GM19023 (cell line): ENCODE results near the gene ATAD3A.
"Not testable (repeated sequence)": the region's sequence is repeated elsewhere in the genome, so short reads cannot be mapped to it uniquely, and the experiment has no call there.

Source experiments
- ATAC-seq: cut with Tn5 transposase; IDR thresholded peaks from one replicate; pipeline ENCODE4 v1.9.1; 2021; ENCODE audit warnings: mild to moderate bottlenecking, moderate library complexity; ENCODE audit not compliant: unreplicated experiment

The ATAD3A gene

GRCh38 chr1:1522536-1522935 lies 10.6 kb downstream of the ATAD3A start:
- ATAC-seq = not testable (repeated sequence)

DNA sequence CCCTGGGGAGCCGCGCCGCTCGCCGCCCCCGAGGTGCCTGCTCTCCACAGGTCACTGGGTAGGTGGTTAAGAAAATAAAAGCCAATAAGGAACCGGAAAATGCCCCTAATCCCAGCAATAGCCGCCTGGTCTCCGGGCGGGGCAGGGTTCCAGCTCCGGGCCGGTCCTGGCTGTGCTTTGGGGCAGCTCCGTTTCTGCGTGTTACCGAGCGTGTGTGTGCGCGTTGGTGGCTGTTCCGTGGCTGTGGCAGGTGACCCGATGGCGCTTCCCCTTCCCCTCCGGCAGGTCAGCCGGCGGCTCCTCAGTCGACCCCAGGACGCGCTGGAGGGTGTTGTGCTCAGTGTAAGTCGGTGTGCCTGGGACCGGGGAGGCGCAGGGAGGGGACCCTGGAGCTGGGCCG lies 11.3 kb downstream of the ATAD3A start:
- ATAC-seq = not testable (repeated sequence)

DNA sequence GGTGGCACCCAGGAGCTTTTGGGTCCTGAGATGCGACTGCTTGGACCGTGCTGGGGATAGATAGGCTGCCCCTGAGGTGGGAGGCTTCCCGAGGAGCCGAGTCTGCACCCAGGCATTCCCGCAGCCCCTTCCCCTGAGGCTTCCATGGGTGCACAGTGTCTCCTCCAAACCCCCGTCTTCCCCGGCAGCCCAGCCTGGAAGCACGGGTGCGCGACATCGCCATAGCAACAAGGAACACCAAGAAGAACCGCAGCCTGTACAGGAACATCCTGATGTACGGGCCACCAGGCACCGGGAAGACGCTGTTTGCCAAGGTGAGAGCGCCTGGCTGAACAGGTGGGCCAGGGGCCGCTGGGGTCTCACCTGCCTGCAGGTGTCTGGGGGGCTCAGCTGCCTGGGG lies 11.7 kb downstream of the ATAD3A start:
- not testable (repeated sequence) for ATAC-seq

GRCh38 chr1:1524750-1525383 lies 12.9 kb downstream of the ATAD3A start:
- ATAC-seq = not testable (repeated sequence)

- not testable (repeated sequence) for ATAC-seq
These were observed 14.5 kb downstream of the ATAD3A start for GRCh38 chr1:1526476-1526875.

DNA sequence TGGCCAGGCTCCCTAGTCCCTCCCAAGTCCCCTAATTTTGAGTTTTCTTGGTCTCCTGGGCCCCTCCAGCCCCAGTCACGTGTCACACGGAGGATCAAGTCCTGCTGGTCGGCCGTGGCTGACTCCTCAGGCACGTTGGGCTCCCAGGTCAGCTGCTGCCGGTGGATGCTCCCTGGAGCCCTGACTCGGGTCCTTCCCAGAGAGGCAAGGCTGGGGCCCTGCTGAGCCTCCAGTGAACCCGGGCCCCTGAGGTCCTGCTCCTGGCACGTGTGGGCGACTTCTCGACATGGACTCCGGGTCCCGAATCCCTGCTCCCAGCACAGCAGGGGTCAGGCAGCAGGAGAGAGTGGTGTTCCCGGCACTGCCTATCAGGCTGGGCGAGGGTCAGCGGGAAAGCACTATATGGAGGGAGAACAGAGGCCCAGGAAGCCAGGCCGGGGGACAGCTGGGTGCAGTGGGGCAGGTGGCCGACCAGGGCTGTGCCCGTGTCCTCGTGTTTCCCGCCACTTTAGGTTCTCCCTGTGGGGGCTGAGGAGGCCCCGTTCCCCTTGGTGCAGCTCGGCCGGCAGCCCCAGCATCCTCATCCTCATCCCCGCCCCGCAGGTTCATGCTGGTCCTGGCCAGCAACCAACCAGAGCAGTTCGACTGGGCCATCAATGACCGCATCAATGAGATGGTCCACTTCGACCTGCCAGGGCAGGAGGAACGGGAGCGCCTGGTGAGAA lies 15.3 kb downstream of the ATAD3A start:
- no peak for ATAC-seq

GRCh38 chr1:1528301-1529267 lies 16.6 kb downstream of the ATAD3A start:
- no peak for ATAC-seq

- no peak for ATAC-seq
These were observed 17.4 kb downstream of the ATAD3A start for GRCh38 chr1:1529321-1529720.

DNA sequence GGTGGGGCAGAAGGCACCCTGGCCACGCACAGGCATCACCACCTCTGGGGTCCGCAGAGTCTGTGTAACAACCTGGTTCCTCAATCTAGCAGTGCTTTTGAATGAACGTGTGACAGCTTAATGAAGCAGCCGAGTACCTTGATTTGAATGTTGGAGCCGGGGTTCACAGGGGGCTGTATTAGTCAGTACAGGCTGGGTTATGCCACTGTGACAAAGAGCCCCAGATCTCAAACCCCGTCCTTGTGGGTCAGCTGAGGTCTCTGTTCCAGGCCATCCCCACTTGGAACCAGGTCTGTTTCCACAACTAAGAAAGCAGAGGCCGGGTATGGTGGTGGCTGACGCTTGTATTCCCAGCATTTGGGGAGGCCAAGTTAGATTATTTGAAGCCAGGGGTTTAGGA lies 18.0 kb downstream of the ATAD3A start:
- no peak for ATAC-seq

GRCh38 chr1:1531947-1532346 lies 20.0 kb downstream of the ATAD3A start:
- no peak for ATAC-seq

GRCh38 chr1:1533176-1533893 lies 21.4 kb downstream of the ATAD3A start:
- ATAC-seq = not testable (repeated sequence)

DNA sequence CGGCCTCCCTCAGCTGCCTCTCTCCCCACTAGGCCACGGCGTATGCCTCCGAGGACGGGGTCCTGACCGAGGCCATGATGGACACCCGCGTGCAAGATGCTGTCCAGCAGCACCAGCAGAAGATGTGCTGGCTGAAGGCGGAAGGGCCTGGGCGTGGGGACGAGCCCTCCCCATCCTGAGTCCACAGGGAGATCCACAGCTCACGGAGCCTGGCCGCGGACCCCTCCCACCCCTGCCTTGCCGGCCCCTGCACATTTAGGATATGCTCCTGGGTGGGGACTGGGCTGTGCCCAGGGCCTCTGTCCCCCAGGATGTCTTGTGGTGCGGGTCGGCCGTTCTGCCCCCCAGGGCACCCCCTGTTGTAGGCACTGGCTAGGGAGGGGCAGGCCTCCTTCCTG lies 21.9 kb downstream of the ATAD3A start:
- not testable (repeated sequence) for ATAC-seq

GRCh38 chr1:1534401-1535154 lies 22.6 kb downstream of the ATAD3A start:
- ATAC-seq = no peak

DNA sequence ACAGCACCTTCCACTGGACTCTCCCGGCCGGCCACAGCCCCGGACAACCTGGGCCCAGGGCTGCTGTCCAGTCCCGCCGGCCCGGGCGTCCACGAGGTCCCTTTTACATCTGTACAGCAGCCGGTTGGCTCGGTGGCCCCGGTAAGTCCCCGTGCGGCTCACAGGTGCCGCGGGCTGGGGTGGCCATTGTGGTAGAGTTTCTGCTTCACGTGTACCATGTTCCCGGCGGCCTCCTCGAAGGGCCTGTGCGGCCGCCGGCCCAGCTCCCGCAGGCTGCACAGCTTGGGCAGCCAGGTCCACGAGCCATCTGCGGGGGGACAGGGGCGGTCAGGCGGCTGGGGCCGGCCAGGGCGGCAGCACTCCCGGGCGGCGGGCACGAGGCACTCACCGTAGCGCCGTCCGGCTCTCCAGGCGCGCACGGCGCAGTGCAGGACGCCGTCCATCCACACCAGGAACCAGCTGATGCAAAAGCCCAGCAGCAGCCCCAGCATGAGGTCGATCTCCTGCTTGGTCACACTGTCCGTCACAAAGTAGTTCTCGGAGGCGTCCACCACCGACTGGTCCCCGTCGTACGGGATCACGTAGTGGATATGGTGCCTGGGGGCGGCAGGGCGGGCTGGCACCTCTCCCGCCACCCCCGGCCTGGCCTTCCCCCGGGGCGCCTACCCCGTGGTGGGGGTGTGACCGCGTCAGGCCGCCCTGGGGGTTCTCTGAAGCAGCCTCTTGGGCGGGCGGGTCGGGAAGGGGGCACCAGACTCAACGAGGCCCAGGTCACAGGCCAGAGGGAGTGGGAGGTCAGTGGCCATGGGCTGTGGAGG lies 23.4 kb downstream of the ATAD3A start:
- no peak for ATAC-seq

GRCh38 chr1:1536019-1536937 lies 24.3 kb downstream of the ATAD3A start:
- ATAC-seq = no peak

GRCh38 chr1:1536938-1537546 lies 25.1 kb downstream of the ATAD3A start:
- ATAC-seq = no peak

DNA sequence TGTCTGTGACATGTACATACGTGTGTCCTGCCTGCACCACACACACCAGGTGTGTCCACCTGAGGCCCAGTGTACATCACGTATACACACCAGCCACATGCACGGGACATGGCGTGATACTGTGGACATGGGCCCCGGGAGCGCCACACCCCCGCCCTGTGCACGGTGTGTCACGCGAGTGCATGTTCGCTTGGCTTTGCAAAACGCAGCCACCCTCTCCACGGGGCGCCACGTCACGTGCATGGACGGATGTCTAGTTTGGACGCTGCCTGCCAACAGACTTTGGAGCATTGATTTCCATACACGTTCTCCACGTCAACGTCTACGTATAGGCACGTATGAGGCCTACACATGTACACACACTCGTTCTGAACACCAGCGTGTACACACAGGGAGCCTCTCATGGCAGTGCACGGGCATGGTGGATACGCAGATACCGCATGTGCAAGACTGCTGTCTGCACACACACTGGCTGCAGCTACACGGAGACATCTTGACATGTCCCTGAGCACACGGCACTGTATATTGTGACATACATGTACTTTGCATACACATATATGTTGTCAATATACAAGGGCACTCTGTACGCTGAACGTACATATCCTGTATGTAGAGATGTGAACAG lies 25.8 kb downstream of the ATAD3A start:
- no peak for ATAC-seq
